NCI-H446 (cell line): ENCODE data around the gene CHD6.
A peak's percentile ranks its signal among the peaks of the same experiment; 100 is the strongest.

Experiments
- DNase-seq, 2 experiments: peaks; one replicate each; lab custom pipeline; 2025; lab: John Stamatoyannopoulos, UW

Gene CHD6

DNA sequence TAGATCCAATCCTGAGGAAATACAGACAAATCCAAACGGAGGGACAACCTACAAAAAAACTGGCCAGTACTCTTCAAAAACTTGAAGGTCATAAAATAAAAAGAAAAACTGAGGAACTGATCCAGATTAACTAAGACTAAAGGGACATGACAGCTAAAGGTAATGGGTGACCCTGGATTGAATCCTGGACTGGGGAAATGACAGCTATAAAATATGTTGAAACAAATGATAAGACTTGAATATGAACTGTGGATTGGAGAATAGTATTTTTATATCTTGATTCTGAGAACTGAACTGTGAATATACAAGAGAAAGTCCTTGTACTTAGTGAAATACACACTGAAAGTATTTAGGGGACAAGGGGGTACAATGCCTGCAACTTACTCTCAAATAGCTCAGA, 154.6 kb downstream of the CHD6 start:
- DNase-seq, result no peak

DNA sequence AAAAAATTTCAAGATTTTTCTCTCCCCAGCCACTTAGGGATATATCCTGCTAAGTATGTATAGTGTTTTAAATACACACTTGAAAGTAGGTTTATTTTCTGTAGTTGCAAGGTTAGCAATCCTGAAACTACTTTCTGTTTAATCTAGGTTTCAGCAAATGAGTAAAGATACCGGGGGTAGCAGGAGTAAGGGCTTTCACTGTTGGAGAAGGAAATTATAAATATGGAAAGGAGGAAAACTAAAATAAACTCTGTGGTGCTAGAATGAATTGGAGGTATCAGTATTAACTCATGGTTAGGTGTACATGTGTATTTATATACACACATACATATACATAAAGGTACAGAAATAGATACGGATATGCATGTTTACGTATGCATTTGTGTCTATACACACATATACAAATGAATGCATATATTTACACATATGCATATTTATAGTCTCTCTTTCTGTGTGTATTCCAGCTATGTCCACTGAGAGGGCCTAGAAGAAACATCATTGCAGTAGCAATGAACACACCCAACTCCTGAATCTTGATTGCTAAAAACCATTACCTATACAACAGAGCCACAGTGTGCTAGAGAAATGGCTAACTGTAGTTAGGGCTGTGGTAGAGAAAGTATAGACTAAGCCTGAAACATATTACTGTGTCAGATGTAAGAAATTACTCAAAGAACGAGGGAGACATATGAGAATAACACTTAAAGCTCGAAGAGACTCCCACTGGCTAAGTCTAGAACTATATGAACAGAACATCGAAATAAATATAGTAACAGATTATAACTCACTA, 155.6 kb downstream of the CHD6 start:
- DNase-seq, result no peak

GRCh38 chr20:41458761-41459160, 159.4 kb downstream of the CHD6 start:
- no peak for DNase-seq

DNA sequence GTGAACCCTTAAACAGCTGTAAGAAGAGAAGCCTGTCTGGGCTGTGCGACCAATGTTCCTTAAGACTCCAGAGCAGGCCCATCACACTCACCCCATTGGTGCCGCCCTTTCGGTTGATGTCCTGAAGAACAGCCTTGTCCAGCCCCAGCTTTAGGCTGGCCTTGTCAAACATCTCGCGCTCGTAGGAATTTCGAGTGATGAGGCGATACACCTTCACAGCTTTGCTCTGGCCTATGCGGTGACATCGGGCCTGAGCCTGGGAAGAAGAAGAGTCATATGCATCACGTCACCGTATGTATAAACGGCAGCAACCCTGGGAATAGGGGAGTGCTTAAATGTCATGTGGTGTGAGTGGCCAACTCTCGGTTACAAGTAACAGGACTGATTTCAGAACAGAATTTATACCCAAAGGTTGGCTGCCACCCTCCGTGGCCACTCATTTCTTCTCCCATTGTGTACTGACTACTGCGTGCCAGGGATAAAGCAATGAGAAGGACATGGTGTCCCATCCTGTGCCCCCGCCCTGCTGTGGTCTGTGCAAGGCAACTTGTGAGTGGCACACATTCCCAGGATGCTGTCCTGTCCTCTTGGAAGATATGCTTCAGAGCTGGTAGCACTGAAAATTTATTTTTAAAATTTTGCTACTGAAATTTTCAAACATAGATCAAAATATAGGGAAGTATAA, 160.9 kb downstream of the CHD6 start:
- no peak for DNase-seq

DNA sequence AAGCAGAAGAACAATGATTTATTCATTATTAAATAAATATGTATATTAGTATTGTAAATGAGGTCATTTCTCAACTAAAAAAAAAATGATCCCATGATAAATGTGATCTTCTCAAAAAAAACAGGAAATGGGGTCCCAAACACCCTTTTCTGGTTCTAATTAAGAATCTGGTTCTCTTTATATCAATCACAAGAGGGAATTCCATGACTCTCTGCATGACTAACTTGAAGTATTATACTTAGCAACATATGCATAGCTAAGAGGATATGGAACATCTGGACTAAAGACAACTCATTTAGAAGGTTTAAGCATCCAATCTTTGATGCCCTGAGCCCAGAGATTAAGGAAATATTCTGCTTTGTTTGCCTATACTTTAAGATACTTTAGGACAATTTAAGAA, 161.8 kb downstream of the CHD6 start:
- DNase-seq, result no peak

DNA sequence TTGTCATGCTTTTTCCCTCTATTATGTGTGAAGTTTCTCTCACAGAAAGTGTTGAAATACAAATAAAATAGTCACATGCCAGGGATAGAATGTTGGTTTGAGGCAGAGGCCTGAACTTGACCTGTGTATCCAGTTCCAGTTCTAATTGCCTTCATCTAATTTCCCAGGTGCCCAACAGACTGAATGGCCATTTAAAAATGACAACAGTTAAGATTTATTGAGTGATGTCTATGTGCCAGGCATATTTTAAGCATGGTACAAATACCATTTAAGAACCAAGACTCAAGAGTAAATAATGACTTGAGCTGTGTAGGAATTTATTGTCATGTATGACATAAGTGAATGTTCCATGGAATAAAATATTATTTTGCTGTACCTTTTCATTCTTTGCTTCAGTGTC, 163.9 kb downstream of the CHD6 start:
- no peak for DNase-seq

DNA sequence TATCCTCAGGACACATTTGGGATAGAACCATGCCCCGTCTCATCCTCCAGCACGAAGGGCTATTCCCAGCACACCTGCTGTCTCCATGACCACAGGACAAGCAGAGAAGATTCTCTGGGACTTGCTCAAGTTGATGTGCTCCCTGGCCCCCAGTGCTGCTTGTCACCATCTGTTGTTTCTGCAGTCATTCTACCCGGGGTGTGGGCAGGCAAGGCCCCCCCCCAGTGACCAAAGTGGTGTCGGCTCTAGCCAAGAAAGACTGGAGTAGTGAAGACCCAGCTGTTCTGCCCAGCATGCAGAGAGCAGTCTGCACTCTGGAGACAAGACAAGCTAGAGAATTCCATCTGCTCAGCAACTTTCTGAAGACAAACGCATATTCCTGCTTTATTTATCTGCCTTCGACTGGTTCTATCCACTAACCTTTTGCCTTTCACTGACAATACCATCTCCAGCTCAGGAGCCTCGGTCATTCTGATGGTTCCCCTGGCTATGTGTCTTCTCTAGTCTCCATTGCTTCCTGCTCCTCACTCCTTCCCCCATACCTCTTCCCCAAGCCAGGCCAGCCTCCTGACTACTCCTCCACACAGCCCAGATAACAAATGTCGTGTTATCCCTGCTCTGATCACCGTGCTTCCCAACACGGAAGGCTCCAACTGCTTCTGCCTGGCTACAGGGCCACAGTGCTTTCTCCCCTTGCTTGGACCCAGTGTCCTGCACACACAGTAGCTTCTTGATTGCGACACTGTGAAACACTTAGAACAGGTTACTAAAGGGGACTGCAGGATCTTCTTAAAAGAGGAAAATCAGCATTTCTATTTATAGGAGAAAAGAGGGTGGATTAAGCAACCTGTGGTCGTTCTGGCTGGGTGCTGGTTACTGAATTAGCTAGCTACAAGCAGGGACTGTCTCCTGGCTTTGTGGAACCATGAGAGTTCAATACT, 164.9 kb downstream of the CHD6 start:
- peak in 1 of 2 experiments; percentile 67 for DNase-seq

DNA sequence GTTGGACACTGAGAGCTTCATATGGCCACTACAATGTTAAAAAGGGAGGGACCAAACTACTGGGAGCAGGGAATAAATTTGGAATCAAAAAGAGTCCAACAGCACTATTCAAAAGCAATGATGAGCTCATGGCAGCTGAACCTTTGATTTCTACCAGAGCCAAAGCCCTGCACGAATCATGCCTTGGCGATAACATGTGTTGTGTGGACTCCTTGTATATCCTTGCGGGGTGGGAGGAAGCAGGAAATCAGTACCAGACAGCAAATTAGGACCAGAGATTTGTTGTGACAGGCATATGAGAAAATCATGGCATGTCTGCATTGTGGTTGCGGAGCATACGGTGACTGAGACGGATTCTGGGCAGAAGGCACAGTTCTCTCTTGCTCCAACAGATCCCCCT, 166.0 kb downstream of the CHD6 start:
- no peak for DNase-seq

GRCh38 chr20:41447006-41447405, 171.2 kb downstream of the CHD6 start:
- DNase-seq, result no peak

GRCh38 chr20:41446456-41446855, 171.7 kb downstream of the CHD6 start:
- no peak for DNase-seq

GRCh38 chr20:41444821-41445220, 173.4 kb downstream of the CHD6 start:
- no peak for DNase-seq

DNA sequence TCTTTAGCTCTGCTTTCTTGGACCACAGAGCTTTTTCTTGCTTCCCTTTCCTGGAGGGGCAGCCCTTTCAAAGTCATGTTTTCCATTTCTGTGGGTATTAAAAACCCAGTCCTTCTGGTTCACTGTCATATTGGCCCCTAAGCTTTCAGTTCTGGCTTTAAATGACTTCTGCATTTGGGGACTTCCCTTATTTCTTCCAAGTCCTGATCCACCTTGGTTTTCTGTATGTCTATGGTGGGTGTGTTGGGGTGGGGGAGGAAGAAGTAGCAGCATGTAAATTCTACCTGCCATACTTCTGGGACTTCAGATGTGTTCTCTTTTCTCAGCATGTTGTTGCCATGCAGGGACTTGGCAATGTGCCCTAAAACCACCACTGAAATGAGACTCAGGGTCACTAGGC, 174.5 kb downstream of the CHD6 start:
- no peak for DNase-seq

- no peak for DNase-seq
Measured at GRCh38 chr20:41440882-41441281, 177.3 kb downstream of the CHD6 start.

DNA sequence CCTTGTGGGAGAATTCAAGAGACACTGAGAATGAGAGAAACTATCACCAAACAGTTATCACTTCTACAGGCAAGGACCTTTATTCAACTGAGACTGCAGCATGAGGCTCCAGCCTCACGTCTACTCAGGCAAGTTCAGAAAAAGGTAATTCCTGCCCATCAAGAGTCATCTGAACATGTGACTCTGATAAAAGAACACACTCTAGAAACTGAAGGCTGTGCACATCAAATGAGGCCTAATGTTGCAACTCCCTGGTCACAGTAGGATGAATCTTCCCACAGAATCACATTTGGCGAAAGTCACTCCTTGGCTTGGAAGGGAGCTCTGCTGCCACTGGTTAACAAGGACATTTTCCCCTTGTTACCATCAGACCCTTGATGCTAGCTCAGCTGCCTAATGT, 180.3 kb downstream of the CHD6 start:
- no peak for DNase-seq

DNA sequence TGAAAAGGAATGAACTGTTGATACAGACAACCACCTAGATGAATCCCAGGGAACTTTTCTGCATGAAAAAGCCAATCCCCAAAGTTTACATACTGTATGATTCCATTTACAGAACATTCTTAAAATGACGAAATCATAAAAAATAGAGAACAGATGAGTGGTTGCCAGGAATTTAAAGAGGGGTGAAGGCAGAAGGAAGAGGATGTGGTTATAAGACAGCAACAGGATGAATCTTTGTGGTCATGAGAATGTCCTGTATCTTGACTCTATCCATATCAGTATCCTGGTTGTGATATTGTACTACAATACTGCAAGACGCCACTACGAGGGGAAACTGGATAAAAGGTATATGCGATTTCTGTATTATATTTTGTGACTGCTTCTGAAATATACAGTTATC, 181.5 kb downstream of the CHD6 start:
- no peak for DNase-seq

GRCh38 chr20:41433203-41433602, 185.0 kb downstream of the CHD6 start:
- no peak for DNase-seq

- DNase-seq, result no peak
Measured at GRCh38 chr20:41432746-41433145, 185.4 kb downstream of the CHD6 start.

GRCh38 chr20:41428285-41428684, 189.9 kb downstream of the CHD6 start:
- DNase-seq, result no peak

DNA sequence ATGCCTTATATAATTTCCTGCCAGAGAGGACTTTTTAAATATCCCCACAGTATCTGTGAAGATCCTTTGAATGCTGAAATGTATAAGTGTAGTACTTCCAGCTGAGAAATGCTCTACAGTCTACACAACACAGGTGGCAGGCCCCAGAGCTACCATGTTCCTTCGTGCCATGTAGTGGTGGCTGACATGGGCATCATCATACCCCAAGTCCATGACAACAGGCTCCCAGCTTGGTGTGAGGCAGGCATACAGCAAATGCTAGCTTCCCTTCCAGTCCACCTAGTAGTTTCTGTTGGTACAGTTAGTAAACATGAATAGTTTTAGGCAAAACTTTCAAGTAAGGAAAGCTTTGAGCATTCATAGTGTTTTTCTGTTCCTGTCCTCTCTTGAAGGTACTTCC, 190.3 kb downstream of the CHD6 start:
- DNase-seq, result no peak

DNA sequence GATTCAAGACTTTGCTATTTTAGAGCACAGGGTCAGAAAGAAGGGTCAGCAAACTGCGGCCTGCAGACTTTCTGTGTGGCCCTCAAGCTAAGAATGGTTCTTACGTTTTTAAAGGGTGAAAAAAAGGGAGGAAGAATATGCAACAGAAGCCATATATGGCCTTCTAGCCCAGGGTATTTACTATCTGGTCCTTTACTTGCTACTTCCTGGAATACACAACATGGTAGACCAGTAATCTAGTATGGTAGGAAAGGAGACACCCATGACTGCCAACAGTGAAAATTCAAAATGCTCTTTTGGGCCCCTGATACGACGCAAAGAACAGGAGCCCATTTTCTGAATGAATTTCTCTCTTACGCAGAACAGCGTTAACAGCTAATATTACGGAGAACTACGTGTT, 191.2 kb downstream of the CHD6 start:
- no peak for DNase-seq

DNA sequence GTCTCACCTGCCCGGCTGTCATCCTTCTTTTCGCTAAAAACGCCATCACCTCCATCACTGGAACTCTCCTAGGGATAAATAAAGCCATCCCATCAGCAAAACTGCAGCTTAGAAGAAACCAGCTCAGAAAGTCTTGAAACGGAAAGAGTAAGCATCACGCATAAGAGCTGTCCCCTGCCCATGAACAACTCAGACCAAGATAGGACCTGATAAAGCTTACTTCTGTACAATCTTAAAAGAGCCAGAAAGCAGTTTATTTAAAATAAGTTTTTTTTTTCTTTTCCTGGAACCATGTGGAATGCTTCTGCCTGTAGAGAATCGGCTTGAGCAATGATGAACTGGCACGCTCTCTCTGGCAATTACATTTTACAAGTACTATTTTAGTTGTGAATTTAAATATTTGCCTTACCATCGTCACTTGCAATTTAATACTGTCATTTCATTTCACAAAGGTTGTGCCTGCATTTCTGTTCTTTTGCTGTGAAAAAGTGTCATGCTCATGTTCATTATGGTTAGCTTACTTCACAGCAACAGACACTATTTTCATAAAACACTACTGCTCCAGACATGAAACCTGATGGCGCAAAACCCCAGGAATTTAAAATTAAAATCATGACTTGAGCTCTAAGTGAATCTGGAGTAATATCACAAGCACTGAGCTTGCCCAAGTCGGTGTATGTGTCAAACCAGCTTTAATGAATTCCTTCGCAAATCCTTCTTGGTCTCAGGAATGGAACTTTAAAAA, 191.9 kb downstream of the CHD6 start:
- no peak for DNase-seq
